GM12878 (cell line): Measurements from ENCODE around the gene IRF6. TPM values are rescaled to one million over a fixed set of nuclear protein-coding genes. Genes with fewer than 3 reads are reported as not detected.

Source experiments
- BCLAF1 ChIP-seq: fragments of 450-650 bp; IDR thresholded peaks from 2 replicates; pipeline ENCODE4 v1.6.1; 2017; ENCODE audit warnings: antibody characterized with exemption, mild to moderate bottlenecking, moderate library complexity
- CBFB ChIP-seq: IDR thresholded peaks from 2 replicates; pipeline ENCODE4 v1.6.1; 2016; ENCODE audit warnings: antibody characterized with exemption, low read depth
- CUX1 ChIP-seq: IDR thresholded peaks from 2 replicates; pipeline ENCODE4 v1.6.1; 2012; ENCODE audit warnings: improper control_type of control experiment, low read depth, low read length; ENCODE audit not compliant: insufficient replicate concordance
- DPF2 ChIP-seq: fragments of 450-650 bp; IDR thresholded peaks from 2 replicates; pipeline ENCODE4 v1.6.1; 2017; ENCODE audit warnings: mild to moderate bottlenecking
- E2F4 ChIP-seq: IDR thresholded peaks from 2 replicates; pipeline ENCODE4 v1.6.1; 2012; ENCODE audit warnings: low read depth, low read length, improper control_type of control experiment
- IRF5 ChIP-seq: fragments of 450-650 bp; IDR thresholded peaks from 2 replicates; pipeline ENCODE4 v1.6.1; 2017; ENCODE audit warnings: borderline replicate concordance
- MXI1 ChIP-seq: fragments of 150-350 bp; IDR thresholded peaks from 2 replicates; pipeline ENCODE4 v1.6.1; 2011; ENCODE audit warnings: low read depth, mild to moderate bottlenecking, inconsistent platforms, low read length, improper control_type of control experiment
- NBN ChIP-seq: fragments of 450-650 bp; IDR thresholded peaks from 2 replicates; pipeline ENCODE4 v1.6.1; 2016
- NR2F1 ChIP-seq: fragments of 450-650 bp; conservative IDR thresholded peaks from 2 replicates; pipeline ENCODE4 v1.6.1; 2017; ENCODE audit warnings: mild to moderate bottlenecking
- NRF1 ChIP-seq: conservative IDR thresholded peaks from 2 replicates; pipeline ENCODE4 v1.6.1; 2011; ENCODE audit warnings: mild to moderate bottlenecking, low read depth, low read length, improper control_type of control experiment
- SIN3A ChIP-seq: IDR thresholded peaks from 2 replicates; pipeline ENCODE4 v1.6.1; 2012; ENCODE audit warnings: low read depth, low read length, improper control_type of control experiment
- ZBTB4 ChIP-seq: fragments of 450-650 bp; formaldehyde crosslinking; IDR thresholded peaks from 2 replicates; pipeline ENCODE4 v1.4.0; 2022; ENCODE audit warnings: mild to moderate bottlenecking, moderate library complexity
- polyA plus RNA-seq, 11 experiments: library from polyadenylated mRNA; depleted of rRNA in 4 of 11; unstranded in 6 of 11; stranded (reverse) in 5 of 11; fragments of >200 nt; fragmentation: Nextera tagmentation in 4 of 11; fragmentation: Illumina TruSeq in 1 of 11; extraction: Ambion mirVana in 4 of 11; extraction: Trizol in 1 of 11; gene quantifications; 1 replicate in 1 of 11; 2 replicates in 10 of 11; pipeline versions ENCODE4 v1.2.1 to v1.2.3, GENCODE V29; 2011 to 2016; ENCODE audit warnings: inconsistent platforms in 2 of 11, missing spikeins in 2 of 11, low read depth in 1 of 11
- total RNA-seq, 4 experiments: library from RNA; depleted of rRNA in 3 of 4; stranded (reverse); fragments of >200 nt in 3 of 4; fragmentation: Illumina TruSeq in 1 of 4; extraction: Trizol in 1 of 4; gene quantifications; 2 replicates each; pipeline versions ENCODE4 v1.2.1 to v1.2.3, GENCODE V29; 2013 to 2021

IRF6 gene
- total and polyA plus RNA-seq, 10 of the 15 experiments (the other 5 are each of a cell fraction or from before 2014, with no cell fraction given), result 0.04 to 0.50 (median 0.09) TPM; not detected in 1

GRCh38 chr1:209784265-209785169, 21.4 kb downstream of the IRF6 start, which contains the start of gene C1orf74 (continued):
- TF ChIP-seq SIN3A, result peak; percentile 78; the same call in 1 of the 2 replicates
- TF ChIP-seq CBFB, result peak; percentile 94
- no peak; the same call in 1 of the 2 replicates for TF ChIP-seq E2F4
- peak; percentile 100 for TF ChIP-seq NBN
- no peak for TF ChIP-seq CUX1
- no peak for TF ChIP-seq NR2F1
- no peak for TF ChIP-seq BCLAF1
- peak; percentile 76 for TF ChIP-seq IRF5
- peak; percentile 69 for TF ChIP-seq MXI1
- TF ChIP-seq ZBTB4 (CRISPR knock-in tag), result no peak
- peak; percentile 41; the same call in 1 of the 2 replicates for TF ChIP-seq DPF2
- peak; percentile 89 for TF ChIP-seq NRF1
